HG03378 (cell line): ENCODE measurements around the gene MFAP4.

Source experiments
- ATAC-seq: cut with Tn5 transposase; IDR thresholded peaks from one replicate; pipeline ENCODE4 v1.9.1; 2021; ENCODE audit warnings: mild to moderate bottlenecking, moderate library complexity; ENCODE audit not compliant: unreplicated experiment

MFAP4 gene

GRCh38 chr17:19372866-19373504 is 14.0 kb downstream of the MFAP4 start:
- no peak for ATAC-seq

- ATAC-seq: no peak
Measured at GRCh38 chr17:19372439-19372838, 14.6 kb downstream of the MFAP4 start.

- no peak for ATAC-seq
Measured at GRCh38 chr17:19372011-19372370, 15.0 kb downstream of the MFAP4 start.

- ATAC-seq: no peak
Measured at GRCh38 chr17:19371259-19372010, 15.6 kb downstream of the MFAP4 start.

GRCh38 chr17:19370493-19370960 is 16.5 kb downstream of the MFAP4 start:
- ATAC-seq: peak; percentile 56

GRCh38 chr17:19369846-19370492 is 17.0 kb downstream of the MFAP4 start:
- no peak for ATAC-seq

GRCh38 chr17:19369107-19369778 is 17.7 kb downstream of the MFAP4 start:
- ATAC-seq: no peak

GRCh38 chr17:19368229-19368628 is 18.8 kb downstream of the MFAP4 start:
- ATAC-seq: no peak

GRCh38 chr17:19366637-19366972 is 20.4 kb downstream of the MFAP4 start:
- ATAC-seq: no peak

GRCh38 chr17:19365833-19366636 is 21.0 kb downstream of the MFAP4 start:
- ATAC-seq: no peak

- no peak for ATAC-seq
Measured at GRCh38 chr17:19365499-19365817, 21.5 kb downstream of the MFAP4 start.

- ATAC-seq: no peak
Measured at GRCh38 chr17:19364699-19365498, 22.1 kb downstream of the MFAP4 start.

- no peak for ATAC-seq
Measured at GRCh38 chr17:19363460-19364035, 23.4 kb downstream of the MFAP4 start.

- ATAC-seq: no peak
Measured at GRCh38 chr17:19363114-19363438, 23.9 kb downstream of the MFAP4 start.

- peak; percentile 83 for ATAC-seq
Measured at GRCh38 chr17:19362277-19363113, 24.5 kb downstream of the MFAP4 start, which contains the start of gene B9D1. B9D1 (minus strand) TSS chr17:19362723; CDS start chr17:19362569, 154 bp downstream.

GRCh38 chr17:19361944-19362276 is 25.1 kb downstream of the MFAP4 start:
- no peak for ATAC-seq

- ATAC-seq: no peak
Measured at GRCh38 chr17:19361326-19361725, 25.7 kb downstream of the MFAP4 start.

GRCh38 chr17:19360772-19361171 is 26.2 kb downstream of the MFAP4 start:
- ATAC-seq: no peak

GRCh38 chr17:19359856-19360255 is 27.1 kb downstream of the MFAP4 start:
- ATAC-seq: no peak
